ENCODE measurements around the gene RTCA.
"Not testable (repeated sequence)": the region's sequence is repeated elsewhere in the genome, so short reads cannot be mapped to it uniquely, and the experiment has no call there.

The RTCA gene

GRCh38 chr1:100309863-100310262 lies 43.8 kb downstream of the RTCA start:
- no peak for DNase-seq

- no peak for DNase-seq
These were observed 47.4 kb downstream of the RTCA start for GRCh38 chr1:100313382-100313781.

- DNase-seq: no peak
These were observed 50.6 kb downstream of the RTCA start for GRCh38 chr1:100316622-100317021.

- DNase-seq: no peak
These were observed 54.5 kb downstream of the RTCA start for GRCh38 chr1:100320311-100321099.

GRCh38 chr1:100321100-100321493 lies 55.1 kb downstream of the RTCA start:
- no peak for DNase-seq

- no peak for DNase-seq
These were observed 55.5 kb downstream of the RTCA start for GRCh38 chr1:100321506-100321905.

- no peak for DNase-seq
These were observed 56.6 kb downstream of the RTCA start for GRCh38 chr1:100322436-100323211.

- DNase-seq: no peak
These were observed 57.5 kb downstream of the RTCA start for GRCh38 chr1:100323419-100324106.

GRCh38 chr1:100325415-100326324 lies 59.7 kb downstream of the RTCA start:
- no peak for DNase-seq

- DNase-seq: not testable (repeated sequence)
These were observed 60.3 kb downstream of the RTCA start for GRCh38 chr1:100326325-100326670.

GRCh38 chr1:100328133-100328532 lies 62.1 kb downstream of the RTCA start:
- no peak for DNase-seq

- not testable (repeated sequence) for DNase-seq
These were observed 65.1 kb downstream of the RTCA start for GRCh38 chr1:100331146-100331545.

GRCh38 chr1:100332331-100332730 lies 66.3 kb downstream of the RTCA start:
- no peak for DNase-seq

GRCh38 chr1:100335436-100335835 lies 69.4 kb downstream of the RTCA start:
- no peak for DNase-seq

GRCh38 chr1:100337878-100338277 lies 71.9 kb downstream of the RTCA start:
- not testable (repeated sequence) for DNase-seq

- not testable (repeated sequence) for DNase-seq
These were observed 73.7 kb downstream of the RTCA start for GRCh38 chr1:100339735-100340134.

GRCh38 chr1:100340494-100340893 lies 74.5 kb downstream of the RTCA start:
- no peak for DNase-seq

- DNase-seq: no peak
These were observed 76.3 kb downstream of the RTCA start for GRCh38 chr1:100342348-100342747.
